Measurements from ENCODE around the gene ITGB3.
A peak's percentile ranks its signal among the peaks of the same experiment; 100 is the strongest.
"Not testable (repeated sequence)": the region's sequence is repeated elsewhere in the genome, so short reads cannot be mapped to it uniquely, and the experiment has no call there.

ITGB3 gene

GRCh38 chr17:47253541-47254402 is at the start of gene ITGB3:
ITGB3 (plus strand) TSS chr17:47253827; CDS start chr17:47253862, 35 bp downstream.
- peak; percentile 84 for DNase-seq (ENCODE audit: low spot score)

GRCh38 chr17:47203984-47204721 is 49.5 kb upstream of the ITGB3 start:
- peak; percentile 77 for DNase-seq (ENCODE audit: low spot score)

- DNase-seq (ENCODE audit: low spot score) = peak; percentile 84
Measured at GRCh38 chr17:47204722-47205418, 48.8 kb upstream of the ITGB3 start.

- peak; percentile 99 for DNase-seq (ENCODE audit: low spot score)
Measured at GRCh38 chr17:47205419-47205963, 48.1 kb upstream of the ITGB3 start.

- no peak for DNase-seq (ENCODE audit: low spot score)
Measured at GRCh38 chr17:47207143-47208067, 46.2 kb upstream of the ITGB3 start.

- no peak for DNase-seq (ENCODE audit: low spot score)
Measured at GRCh38 chr17:47208744-47209488, 44.7 kb upstream of the ITGB3 start, which contains the start of gene MYL4. MYL4 (plus strand) TSS chr17:47209348; CDS start chr17:47209423, 75 bp downstream.

- no peak for DNase-seq (ENCODE audit: low spot score)
Measured at GRCh38 chr17:47209499-47209898, 44.1 kb upstream of the ITGB3 start.

- DNase-seq (ENCODE audit: low spot score) = no peak
Measured at GRCh38 chr17:47210105-47210504, 43.5 kb upstream of the ITGB3 start.

- no peak for DNase-seq (ENCODE audit: low spot score)
Measured at GRCh38 chr17:47210779-47211178, 42.8 kb upstream of the ITGB3 start.

- no peak for DNase-seq (ENCODE audit: low spot score)
Measured at GRCh38 chr17:47212458-47212857, 41.2 kb upstream of the ITGB3 start.

- DNase-seq (ENCODE audit: low spot score) = no peak
Measured at GRCh38 chr17:47213540-47213939, 40.1 kb upstream of the ITGB3 start.

- DNase-seq (ENCODE audit: low spot score) = no peak
Measured at GRCh38 chr17:47214931-47215330, 38.7 kb upstream of the ITGB3 start.

GRCh38 chr17:47216821-47217220 is 36.8 kb upstream of the ITGB3 start:
- not testable (repeated sequence) for DNase-seq (ENCODE audit: low spot score)

GRCh38 chr17:47217279-47217678 is 36.3 kb upstream of the ITGB3 start:
- not testable (repeated sequence) for DNase-seq (ENCODE audit: low spot score)

- DNase-seq (ENCODE audit: low spot score) = no peak
Measured at GRCh38 chr17:47218896-47219430, 34.7 kb upstream of the ITGB3 start.

GRCh38 chr17:47219621-47220475 is 33.8 kb upstream of the ITGB3 start:
- DNase-seq (ENCODE audit: low spot score) = no peak

GRCh38 chr17:47220531-47220999 is 33.1 kb upstream of the ITGB3 start:
- peak; percentile 65 for DNase-seq (ENCODE audit: low spot score)

GRCh38 chr17:47221154-47221553 is 32.5 kb upstream of the ITGB3 start:
- DNase-seq (ENCODE audit: low spot score) = no peak

- DNase-seq (ENCODE audit: low spot score) = no peak
Measured at GRCh38 chr17:47222047-47222446, 31.6 kb upstream of the ITGB3 start.

Data from kidney tubule cell (primary cell).